GM23338 (cell line): ENCODE results near the gene ZP2. TPM values are rescaled to one million over a fixed set of nuclear protein-coding genes. Genes with fewer than 3 reads are reported as not detected.

Experiments
- ATAC-seq: fragments of 200-7000 bp; cut with Tn5 transposase; 3 replicates; pipeline ENCODE4 v1.9.1; 2020
- DNase-seq: peaks from one replicate; pipeline ENCODE4 v3.0.0-alpha.2; 2015; ENCODE audit warnings: low spot score
- H2AFZ ChIP-seq: fragments of 200-600 bp; sonication (generic); 2 replicates; pipeline ENCODE4 v1.8.0; 2016; ENCODE audit warnings: antibody characterized with exemption, mild to moderate bottlenecking, moderate library complexity
- H3F3A ChIP-seq: fragments of 200-600 bp; sonication (generic); replicated peaks from 2 replicates; pipeline ENCODE4 v1.8.0; 2017; ENCODE audit warnings: antibody characterized with exemption, mixed run types, low read depth
- H3K27ac ChIP-seq: fragments of 200-600 bp; sonication (generic); 2 replicates; pipeline ENCODE4 v1.6.1; 2016; ENCODE audit warnings: low read depth
- H3K27me3 ChIP-seq: fragments of 200-600 bp; sonication (generic); 2 replicates; pipeline ENCODE4 v1.8.0; 2016; ENCODE audit warnings: mild to moderate bottlenecking, mixed run types, moderate library complexity; ENCODE audit not compliant: insufficient read depth
- H3K36me3 ChIP-seq: fragments of 200-600 bp; sonication (generic); 2 replicates; pipeline ENCODE4 v1.8.0; 2016; ENCODE audit warnings: mild to moderate bottlenecking; ENCODE audit not compliant: insufficient read depth
- H3K4me1 ChIP-seq: fragments of 200-600 bp; sonication (generic); 2 replicates; pipeline ENCODE4 v1.8.0; 2016; ENCODE audit warnings: mild to moderate bottlenecking, moderate library complexity; ENCODE audit not compliant: insufficient read depth
- H3K4me2 ChIP-seq: fragments of 200-600 bp; sonication (generic); 2 replicates; pipeline ENCODE4 v1.7.1; 2017; ENCODE audit warnings: mixed run types
- H3K4me3 ChIP-seq: fragments of 200-600 bp; sonication (generic); 2 replicates; pipeline ENCODE4 v1.6.1; 2016; ENCODE audit warnings: mixed run types
- H3K79me2 ChIP-seq: fragments of 200-600 bp; sonication (generic); replicated peaks from 2 replicates; pipeline ENCODE4 v1.8.0; 2017; ENCODE audit warnings: mild to moderate bottlenecking; ENCODE audit not compliant: insufficient read depth
- H3K9me2 ChIP-seq: fragments of 200-600 bp; sonication (generic); 2 replicates; pipeline ENCODE4 v1.8.0; 2017; ENCODE audit not compliant: insufficient read depth
- H4K20me1 ChIP-seq: fragments of 200-600 bp; sonication (generic); replicated peaks from 2 replicates; pipeline ENCODE4 v1.8.0; 2017; ENCODE audit warnings: mild to moderate bottlenecking; ENCODE audit not compliant: insufficient read depth
- H3K27ac Mint-ChIP-seq: 2 replicates; pipeline ENCODE4 v1.8.0; 2020; ENCODE audit warnings: inconsistent platforms, mild to moderate bottlenecking, moderate library complexity, mixed read lengths
- H3K27me3 Mint-ChIP-seq: 3 replicates; pipeline ENCODE4 v1.8.0; 2022; ENCODE audit warnings: low read depth, mild to moderate bottlenecking, moderate library complexity, mixed read lengths, inconsistent platforms; ENCODE audit not compliant: insufficient read depth, poor library complexity
- H3K36me3 Mint-ChIP-seq: 3 replicates; pipeline ENCODE4 v1.8.0; 2021; ENCODE audit warnings: low read depth, mild to moderate bottlenecking, inconsistent platforms, moderate library complexity, mixed read lengths
- H3K4me1 Mint-ChIP-seq: 3 replicates; pipeline ENCODE4 v1.8.0; 2020; ENCODE audit warnings: mild to moderate bottlenecking, inconsistent platforms, mixed read lengths
- H3K4me3 Mint-ChIP-seq: 3 replicates; pipeline ENCODE4 v1.8.0; 2021; ENCODE audit warnings: moderate library complexity, mild to moderate bottlenecking, inconsistent platforms, mixed read lengths
- H3K9me3 Mint-ChIP-seq: 3 replicates; pipeline ENCODE4 v1.8.0; 2020; ENCODE audit warnings: moderate library complexity, mild to moderate bottlenecking, inconsistent platforms, mixed read lengths
- CTCF ChIP-seq, 2 experiments: fragments of 200-600 bp in 1 of 2; sonication (generic) in 1 of 2; conservative IDR thresholded peaks; 2 replicates each; pipeline versions ENCODE4 v1.5.1 to v1.6.1; 2016 to 2017; ENCODE audit warnings: antibody characterized with exemption in 2 of 2, low read depth in 2 of 2, mild to moderate bottlenecking in 2 of 2, moderate library complexity in 1 of 2
- ETS1 ChIP-seq: IDR thresholded peaks from 2 replicates; pipeline ENCODE4 v1.6.1; 2016; ENCODE audit warnings: antibody characterized with exemption
- EZH2 ChIP-seq: fragments of 200-600 bp; sonication (generic); IDR thresholded peaks from one replicate; pipeline ENCODE4 v1.8.0; 2017; ENCODE audit warnings: antibody characterized with exemption, mild to moderate bottlenecking, low read depth; ENCODE audit not compliant: unreplicated experiment
- EZH2phosphoT487 ChIP-seq: fragments of 200-600 bp; sonication (generic); IDR thresholded peaks from one replicate; pipeline ENCODE4 v1.8.1; 2018; ENCODE audit warnings: antibody characterized with exemption; ENCODE audit not compliant: unreplicated experiment
- JUNB ChIP-seq: IDR thresholded peaks from one replicate; pipeline ENCODE4 v1.6.1; 2016; ENCODE audit warnings: antibody characterized with exemption; ENCODE audit not compliant: unreplicated experiment
- NANOG ChIP-seq: IDR thresholded peaks from 2 replicates; pipeline ENCODE4 v1.6.1; 2016; ENCODE audit warnings: antibody characterized with exemption, borderline replicate concordance
- POLR2AphosphoS5 ChIP-seq: IDR thresholded peaks from 2 replicates; pipeline ENCODE4 v1.6.1; 2016; ENCODE audit warnings: antibody characterized with exemption, low read depth
- STAT1 ChIP-seq: IDR thresholded peaks from one replicate; pipeline ENCODE4 v1.6.1; 2016; ENCODE audit warnings: antibody characterized with exemption; ENCODE audit not compliant: unreplicated experiment
- ZNF114 ChIP-seq: fragments of 250-450 bp; sonication (Bioruptor Pico); IDR thresholded peaks from 2 replicates; pipeline ENCODE4 v1.5.0; 2020; ENCODE audit warnings: mild to moderate bottlenecking, moderate library complexity
- ZNF462 ChIP-seq: fragments of 250-450 bp; sonication (Bioruptor Pico); IDR thresholded peaks from 2 replicates; pipeline ENCODE4 v1.5.0; 2020; ENCODE audit warnings: mild to moderate bottlenecking, moderate library complexity
- polyA plus RNA-seq: library from polyadenylated mRNA; unstranded; fragments of >200 nt; fragmentation: Nextera tagmentation; extraction: Ambion mirVana; gene quantifications from 2 replicates; pipeline ENCODE4 v1.2.1, GENCODE V29; 2016
- total RNA-seq: library from RNA; depleted of rRNA; stranded (reverse); fragments of >200 nt; shearing (Covaris generic); gene quantifications from 2 replicates; pipeline ENCODE4 v1.2.3, GENCODE V29; 2014
- TF ChIP-seq, protein P1 (sequence below): IDR thresholded peaks from one replicate; pipeline ENCODE4 v1.6.1; 2018; ENCODE audit warnings: antibody characterized with exemption; ENCODE audit not compliant: unreplicated experiment

ZP2 gene
- total and polyA plus RNA-seq, 2 experiments from 2014 or later, result not detected

DNA sequence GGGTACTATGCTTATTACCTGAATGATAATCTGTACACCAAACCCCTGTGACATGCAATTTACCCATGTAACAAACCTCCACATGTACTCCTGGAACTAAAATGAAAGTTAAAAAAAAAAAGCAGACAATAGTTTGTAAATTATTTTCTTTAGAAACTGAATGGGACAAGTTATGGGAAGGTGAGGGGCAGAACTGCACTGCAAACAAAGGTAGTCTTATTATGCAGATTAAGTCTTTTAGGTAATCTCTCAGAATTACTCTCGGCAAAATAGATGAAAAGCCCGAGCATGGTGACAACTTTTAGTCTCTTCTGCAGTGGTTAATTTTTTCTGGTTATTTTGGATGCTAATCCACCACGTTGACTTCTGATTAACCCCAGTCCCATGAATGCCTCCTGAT, 27.4 kb downstream of the ZP2 start (continued):
- TF ChIP-seq ZNF462 (CRISPR knock-in tag) (no peak), EZH2phosphoT487 (no peak), NANOG (no peak), CTCF (conservative IDR thresholded peaks at IDR 0.05; ENCODE audit: low read depth in 2 of 2) (no peak), ZNF114 (CRISPR knock-in tag) (no peak)

- no peaks in the 10 kb centered on the region for H3K27me3 Mint-ChIP-seq
- TF ChIP-seq JUNB (no peak), ZNF114 (CRISPR knock-in tag) (no peak), ETS1 (no peak), STAT1 (no peak), POLR2AphosphoS5 (no peak), CTCF (conservative IDR thresholded peaks at IDR 0.05; ENCODE audit: low read depth in 2 of 2) (no peak), EZH2 (no peak)
- TF ChIP-seq, protein P1, sequence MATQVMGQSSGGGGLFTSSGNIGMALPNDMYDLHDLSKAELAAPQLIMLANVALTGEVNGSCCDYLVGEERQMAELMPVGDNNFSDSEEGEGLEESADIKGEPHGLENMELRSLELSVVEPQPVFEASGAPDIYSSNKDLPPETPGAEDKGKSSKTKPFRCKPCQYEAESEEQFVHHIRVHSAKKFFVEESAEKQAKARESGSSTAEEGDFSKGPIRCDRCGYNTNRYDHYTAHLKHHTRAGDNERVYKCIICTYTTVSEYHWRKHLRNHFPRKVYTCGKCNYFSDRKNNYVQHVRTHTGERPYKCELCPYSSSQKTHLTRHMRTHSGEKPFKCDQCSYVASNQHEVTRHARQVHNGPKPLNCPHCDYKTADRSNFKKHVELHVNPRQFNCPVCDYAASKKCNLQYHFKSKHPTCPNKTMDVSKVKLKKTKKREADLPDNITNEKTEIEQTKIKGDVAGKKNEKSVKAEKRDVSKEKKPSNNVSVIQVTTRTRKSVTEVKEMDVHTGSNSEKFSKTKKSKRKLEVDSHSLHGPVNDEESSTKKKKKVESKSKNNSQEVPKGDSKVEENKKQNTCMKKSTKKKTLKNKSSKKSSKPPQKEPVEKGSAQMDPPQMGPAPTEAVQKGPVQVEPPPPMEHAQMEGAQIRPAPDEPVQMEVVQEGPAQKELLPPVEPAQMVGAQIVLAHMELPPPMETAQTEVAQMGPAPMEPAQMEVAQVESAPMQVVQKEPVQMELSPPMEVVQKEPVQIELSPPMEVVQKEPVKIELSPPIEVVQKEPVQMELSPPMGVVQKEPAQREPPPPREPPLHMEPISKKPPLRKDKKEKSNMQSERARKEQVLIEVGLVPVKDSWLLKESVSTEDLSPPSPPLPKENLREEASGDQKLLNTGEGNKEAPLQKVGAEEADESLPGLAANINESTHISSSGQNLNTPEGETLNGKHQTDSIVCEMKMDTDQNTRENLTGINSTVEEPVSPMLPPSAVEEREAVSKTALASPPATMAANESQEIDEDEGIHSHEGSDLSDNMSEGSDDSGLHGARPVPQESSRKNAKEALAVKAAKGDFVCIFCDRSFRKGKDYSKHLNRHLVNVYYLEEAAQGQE, result no peak
Measured at GRCh38 chr16:21179983-21180365, 31.4 kb downstream of the ZP2 start.

More at GRCh38 chr16:21179983-21180365, 31.4 kb downstream of the ZP2 start:
- Histone ChIP-seq H3K27ac (no peak overlapping the region), H4K20me1 (peaks cover 3% of the 10 kb centered on the region; the same call in 1 of the 2 replicates), H3K4me1 (no peaks in the 10 kb centered on the region), H2AFZ (no peak overlapping the region), H3K27me3 (no peaks in the 10 kb centered on the region), H3K4me2 (no peak overlapping the region), H3K4me3 (no peak overlapping the region), H3F3A (no peaks in the 10 kb centered on the region), H3K36me3 (peaks cover 51% of the 10 kb centered on the region), H3K79me2 (no peaks in the 10 kb centered on the region), H3K9me2 (no peaks in the 10 kb centered on the region; the same call in 1 of the 2 replicates)
- ATAC-seq (no peak), DNase-seq (no peak)
- H3K4me1 Mint-ChIP-seq, result no peaks in the 10 kb centered on the region
- H3K27ac Mint-ChIP-seq, result no peak overlapping the region
- H3K9me3 Mint-ChIP-seq, result peaks cover 41% of the 10 kb centered on the region
- peaks cover 93% of the 10 kb centered on the region for H3K36me3 Mint-ChIP-seq
- no peak overlapping the region for H3K4me3 Mint-ChIP-seq
